Stimulated activated CD4-positive, alpha-beta T cell treated with anti-CD3 and anti-CD28 coated beads, Interleukin-2, amount 100 ng/mL, for 4 hours (primary cell): ENCODE results near the gene ZNF316.
"Not testable (repeated sequence)": the region's sequence is repeated elsewhere in the genome, so short reads cannot be mapped to it uniquely, and the experiment has no call there.

ENCODE experiments used
- DNase-seq: peaks from one replicate; pipeline ENCODE4 v3.0.0-alpha.2; 2020; ENCODE audit warnings: low read depth

The ZNF316 gene

DNA sequence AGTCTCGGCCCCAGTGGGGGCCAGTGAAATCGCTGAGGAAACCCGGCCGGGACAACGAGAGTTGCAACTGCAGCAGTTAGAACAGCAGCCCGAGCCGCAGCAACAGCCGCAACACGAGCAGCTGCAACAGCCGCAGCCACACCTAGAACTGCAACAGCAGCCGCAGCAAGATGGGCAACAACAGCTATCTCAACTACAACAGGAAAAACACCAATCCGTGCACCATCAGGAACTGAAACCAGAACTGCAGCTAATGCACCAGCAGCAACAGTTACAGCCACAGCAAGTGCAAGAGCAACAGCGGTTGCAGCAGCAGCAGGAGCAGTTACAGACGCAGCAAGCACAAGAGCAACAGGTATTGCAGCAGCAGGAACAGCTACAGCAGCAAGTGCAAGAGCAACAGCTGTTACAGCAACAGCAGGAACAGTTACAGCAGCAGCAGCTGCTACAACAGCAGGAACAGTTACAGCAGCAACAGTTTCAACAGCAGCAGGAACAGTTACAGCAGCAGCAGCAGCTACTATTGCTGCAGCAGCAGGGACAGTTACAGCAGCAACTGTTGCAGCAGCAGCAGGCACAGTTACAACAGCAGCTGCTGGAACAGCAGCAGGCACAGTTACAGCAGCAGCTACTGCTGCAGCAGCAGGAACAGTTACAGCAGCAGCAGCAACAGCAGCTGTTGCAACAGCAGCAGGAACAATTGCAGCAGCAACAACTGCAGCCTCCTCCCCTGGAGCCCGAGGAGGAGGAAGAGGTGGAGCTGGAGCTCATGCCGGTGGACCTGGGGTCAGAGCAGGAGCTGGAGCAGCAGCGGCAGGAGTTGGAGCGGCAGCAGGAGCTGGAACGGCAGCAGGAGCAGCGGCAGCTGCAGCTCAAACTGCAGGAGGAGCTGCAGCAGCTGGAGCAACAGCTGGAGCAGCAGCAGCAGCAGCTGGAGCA, 15.7 kb upstream of the ZNF316 start:
- DNase-seq: no peak

DNA sequence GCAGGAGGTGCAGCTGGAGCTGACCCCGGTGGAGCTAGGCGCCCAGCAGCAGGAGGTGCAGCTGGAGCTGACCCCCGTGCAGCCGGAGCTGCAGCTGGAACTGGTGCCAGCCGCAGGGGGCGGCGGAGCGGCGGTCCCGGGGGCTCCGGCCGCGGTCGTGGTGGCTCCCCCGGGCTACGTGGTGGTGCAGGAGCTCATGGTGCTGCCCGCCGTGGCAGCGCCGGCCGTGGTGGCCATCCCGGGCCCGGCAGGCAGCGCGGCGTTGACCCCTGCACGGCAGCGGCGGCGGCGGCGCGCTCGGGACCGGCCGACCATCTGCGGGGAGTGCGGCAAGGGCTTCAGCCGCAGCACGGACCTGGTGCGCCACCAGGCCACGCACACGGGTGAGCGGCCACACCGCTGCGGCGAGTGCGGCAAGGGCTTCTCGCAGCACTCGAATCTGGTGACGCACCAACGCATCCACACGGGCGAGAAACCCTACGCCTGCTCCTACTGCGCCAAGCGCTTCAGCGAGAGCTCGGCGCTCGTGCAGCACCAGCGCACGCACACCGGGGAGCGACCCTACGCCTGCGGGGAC, 14.9 kb upstream of the ZNF316 start:
- no peak for DNase-seq

DNA sequence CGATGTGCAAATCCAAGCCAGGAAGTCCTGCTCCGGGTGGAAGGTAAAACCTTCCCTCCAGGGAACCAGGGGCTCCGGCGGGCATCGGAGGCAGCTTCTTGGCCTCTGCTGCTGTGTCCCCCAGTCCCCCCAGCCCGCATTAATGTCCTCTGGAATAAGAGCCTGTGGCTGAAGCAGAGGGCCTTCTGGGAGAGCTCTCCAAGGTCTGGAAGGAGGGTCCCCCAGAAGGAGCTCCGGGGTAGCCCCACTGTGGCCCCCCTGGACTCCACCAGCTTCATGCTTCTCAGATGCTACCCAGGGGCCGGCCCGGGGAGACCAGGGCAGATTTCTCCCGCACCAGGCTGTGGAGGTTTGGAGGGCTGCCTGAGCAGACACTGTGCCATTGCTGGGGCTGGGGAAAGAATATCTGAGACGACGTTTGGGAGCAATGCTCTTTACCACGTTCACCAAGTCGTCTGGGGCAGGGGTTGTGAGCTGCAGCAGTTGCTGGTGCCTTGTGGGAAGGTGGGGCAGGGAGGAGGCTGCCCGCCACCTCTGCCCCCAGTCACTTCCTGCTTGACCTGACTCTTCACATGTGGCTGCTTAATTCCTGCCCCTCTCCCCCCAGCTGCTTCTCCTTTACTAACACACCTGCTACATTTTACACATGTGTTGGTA, 13.4 kb upstream of the ZNF316 start:
- DNase-seq: no peak

DNA sequence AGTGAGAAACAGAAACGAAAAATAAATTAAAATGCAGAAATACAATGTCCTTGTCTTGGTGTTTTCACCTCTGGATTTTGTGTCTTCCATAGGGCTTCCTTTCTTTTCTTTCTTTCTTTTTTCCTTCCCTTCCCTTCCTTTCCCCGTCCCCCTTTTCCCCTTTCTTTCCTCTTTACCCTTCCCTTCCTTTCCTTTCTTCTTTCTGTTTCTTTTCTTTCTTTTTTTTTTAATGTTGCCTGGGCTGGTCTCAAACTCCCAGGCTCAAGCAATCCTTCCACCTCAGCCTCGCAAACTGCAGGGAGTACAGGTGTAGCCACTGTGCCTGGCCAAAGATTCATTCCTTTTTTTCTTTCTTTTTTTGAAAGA, 12.9 kb upstream of the ZNF316 start:
- DNase-seq: no peak

DNA sequence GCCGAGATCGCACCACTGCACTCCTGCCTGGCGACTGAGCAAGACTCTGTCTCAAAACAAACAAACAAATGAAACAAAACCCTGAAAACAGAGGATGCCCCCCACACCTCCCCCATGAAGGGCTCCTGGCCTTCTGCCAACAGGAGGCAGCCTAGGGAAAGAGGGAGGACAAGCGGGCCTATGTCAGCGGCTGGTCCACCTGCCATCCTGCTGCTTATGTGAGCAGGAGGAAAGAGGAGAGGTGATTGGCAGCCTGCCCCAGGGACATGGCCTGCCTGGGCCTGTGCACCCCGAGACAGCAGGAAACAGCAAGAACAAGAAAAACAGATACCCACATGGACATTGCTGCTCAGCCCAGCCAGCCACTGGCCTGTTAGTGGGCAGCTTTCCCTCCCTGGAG, 9.1 kb upstream of the ZNF316 start:
- DNase-seq: no peak

DNA sequence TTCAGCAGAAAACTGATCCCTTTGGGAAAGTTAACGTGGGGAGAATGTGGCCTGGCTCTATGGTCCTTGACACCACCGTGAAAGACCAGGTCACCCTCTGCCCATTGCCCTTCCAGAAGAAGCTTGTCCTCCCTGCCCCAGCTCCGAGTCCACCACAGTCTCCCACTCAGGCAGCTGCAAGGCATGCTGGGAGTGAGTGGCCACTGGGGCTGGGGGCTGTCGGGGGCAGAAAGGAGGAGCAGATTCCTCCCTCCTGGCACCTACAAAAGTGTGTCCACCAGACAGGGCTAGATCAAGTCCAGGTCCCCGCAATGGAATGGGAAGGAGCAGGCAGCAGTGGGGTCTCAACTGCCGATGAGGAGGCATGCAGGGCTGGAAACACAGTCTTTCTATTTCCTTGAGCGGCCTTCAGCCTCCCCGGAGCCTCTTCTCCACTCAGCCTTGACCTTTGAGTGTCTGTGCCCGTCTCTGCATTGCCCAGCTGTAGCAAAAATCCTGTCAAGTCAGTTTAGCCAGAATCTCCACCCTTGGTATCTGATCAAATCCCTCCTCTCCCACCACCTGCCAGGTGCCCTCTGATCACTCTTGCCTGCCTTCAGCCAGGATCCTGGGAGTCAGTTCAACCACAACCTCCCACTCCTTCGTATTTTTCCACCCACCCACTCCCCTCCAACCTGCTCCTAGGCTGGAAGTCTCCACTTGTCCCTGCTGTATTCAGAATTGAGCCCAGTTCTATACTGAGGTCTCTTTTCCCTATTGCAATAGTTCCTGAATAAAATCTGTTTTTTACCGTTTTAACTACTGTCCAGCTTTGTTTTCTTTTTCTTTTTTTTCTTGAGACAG, 6.9 kb upstream of the ZNF316 start:
- no peak for DNase-seq

DNA sequence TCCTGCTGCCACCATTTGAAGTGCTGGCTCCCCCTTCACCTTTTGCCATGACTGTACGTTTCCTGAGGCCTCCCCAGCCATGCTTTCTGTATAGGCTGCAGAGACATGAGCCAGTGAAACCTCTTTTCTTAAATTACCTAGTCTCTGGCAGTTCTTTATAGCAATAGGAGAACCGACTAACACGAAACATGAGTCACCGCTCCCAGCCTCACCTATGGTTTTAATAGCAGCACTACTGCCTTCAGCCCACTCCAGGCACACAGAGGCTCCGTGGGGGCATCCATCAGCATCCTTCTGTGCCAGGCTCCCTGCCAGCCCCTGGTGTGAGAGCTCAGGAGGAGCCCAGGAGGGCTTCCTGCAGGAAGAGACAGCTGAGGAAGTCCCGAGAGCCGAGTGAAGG, 5.5 kb upstream of the ZNF316 start:
- DNase-seq: no peak

DNA sequence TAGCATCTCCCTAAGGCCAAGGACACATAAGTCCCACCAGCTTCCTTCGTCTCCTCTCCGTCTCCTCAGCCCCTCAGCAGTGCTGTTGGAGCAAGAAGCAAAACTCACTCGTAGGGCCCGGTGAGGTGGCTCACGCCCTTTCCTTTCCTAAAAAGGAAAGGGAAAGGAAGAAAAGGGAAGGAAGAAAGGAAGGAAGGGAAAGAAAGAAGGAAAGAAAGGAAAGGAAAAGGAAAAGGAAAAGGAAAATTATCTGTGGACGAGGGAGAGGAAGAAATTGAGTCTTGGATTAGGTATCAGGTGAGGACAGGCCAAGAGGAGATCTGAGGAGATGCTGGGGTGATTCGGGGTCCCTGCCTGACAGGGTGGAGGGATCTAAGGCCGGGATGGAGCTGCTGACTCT, 3.1 kb upstream of the ZNF316 start:
- no peak for DNase-seq

DNA sequence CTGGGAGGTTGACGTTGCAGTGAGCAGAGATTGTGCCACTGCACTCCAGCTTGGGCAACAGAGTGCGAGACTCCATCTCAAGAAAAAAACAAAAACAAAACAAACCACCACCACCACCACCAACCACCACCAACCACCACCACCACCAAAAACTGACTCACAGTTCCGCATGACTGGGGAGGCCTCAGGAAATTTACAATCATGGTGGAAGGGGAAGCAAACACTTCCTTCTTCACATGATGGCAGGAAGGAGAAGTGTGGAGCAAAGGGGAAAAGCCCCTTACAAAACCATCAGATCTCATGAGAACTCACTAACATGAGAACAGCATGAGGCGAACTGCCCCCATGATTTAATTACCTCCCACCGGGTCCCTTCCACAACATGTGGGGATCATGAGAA, 2.1 kb upstream of the ZNF316 start:
- not testable (repeated sequence) for DNase-seq

DNA sequence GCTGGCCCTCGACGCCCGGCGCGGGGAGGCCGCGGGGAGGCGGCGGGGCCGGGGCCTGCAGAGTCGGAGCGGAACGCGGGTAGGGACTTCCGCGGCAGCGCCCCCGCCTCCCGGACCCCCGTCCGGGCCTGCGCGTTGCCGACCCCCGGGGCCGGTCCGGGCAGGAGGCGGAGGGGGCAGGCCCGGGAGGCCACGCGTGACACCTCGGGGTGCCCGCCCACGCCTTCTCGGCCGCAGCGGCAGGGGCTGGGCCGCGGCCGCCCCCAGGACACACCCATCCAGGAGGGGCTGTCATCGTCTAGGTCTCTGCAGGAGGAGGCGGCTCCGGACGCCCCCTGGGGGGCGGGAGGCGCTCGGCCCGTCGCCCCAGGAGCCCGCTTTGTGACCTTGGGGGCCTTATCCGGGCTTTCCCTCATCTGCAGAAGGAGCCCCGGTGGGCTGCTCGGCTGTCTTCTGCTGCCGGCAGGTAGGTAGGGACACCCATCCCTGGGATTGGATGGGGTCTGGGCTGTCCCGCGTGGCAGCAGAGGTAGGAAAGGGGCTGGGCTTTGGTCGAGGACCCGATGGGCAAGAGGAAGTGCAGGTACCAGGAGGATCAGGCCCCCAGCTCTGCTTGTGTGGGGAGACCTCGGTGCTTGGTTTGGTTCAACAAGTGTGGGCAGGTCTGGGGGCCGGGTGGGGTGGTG, 569 bp downstream of the ZNF316 start:
- peak; percentile 42 for DNase-seq

DNA sequence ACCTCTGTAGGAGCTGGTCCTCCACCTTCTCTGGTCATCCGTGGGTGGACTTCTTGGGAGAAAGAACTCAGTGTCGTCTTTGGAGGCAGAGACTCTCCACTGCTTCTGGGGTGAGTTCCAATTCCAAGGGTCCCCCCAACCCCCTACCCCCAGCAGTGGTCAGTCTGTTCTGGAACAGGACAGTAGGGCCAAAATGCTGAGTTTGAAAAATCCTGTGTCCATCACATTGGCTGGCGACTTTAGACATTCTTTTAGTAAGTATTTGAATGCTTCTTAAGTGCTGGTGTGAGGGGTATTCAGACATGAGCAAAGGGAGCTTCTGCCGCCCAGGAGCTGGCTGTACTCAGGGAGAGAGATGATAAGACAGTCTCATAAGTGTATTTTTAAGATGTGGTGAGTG, 1.9 kb downstream of the ZNF316 start:
- DNase-seq: no peak

DNA sequence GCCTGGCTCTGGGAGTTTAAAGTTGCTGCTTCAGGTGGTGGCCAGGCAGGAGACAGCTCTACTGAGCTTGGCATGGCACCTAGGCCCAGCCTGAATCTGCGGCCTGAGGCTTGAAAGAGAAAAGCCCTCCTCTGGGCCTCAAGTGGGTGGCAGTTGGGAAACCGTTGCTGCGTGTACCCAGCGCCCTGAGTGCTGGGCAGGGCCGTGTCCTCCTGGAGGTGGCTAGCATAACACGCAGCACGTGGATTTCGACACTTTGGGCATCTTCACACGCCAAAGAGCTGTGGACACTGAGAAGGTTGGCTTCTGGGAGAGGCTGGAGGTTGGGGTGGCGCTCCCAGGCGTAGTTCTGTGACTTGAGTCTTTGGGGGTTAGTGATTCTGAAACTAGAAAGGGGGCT, 2.5 kb downstream of the ZNF316 start:
- no peak for DNase-seq

DNA sequence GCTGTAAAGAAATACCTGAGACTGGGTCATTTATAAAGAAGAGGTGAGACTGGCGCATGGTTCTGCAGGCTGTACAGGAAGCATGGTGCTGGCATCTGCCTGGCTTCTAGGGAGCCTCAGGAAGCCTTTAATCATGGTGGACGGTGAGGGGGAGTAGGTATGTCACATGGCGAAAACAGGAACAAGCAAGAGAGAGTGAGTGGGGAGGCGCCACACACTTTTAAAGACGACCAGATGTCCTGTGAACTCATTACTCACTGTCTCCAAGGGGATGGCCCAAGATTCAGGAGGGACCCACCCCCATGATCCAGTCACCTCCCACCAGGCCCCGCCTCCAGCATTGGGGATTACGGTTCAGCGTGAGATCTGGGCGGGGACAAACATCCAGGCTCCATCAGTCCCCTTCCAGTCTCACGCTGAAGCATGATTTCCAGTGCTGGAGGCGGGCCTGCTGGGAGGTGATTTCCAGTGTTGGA, 3.2 kb downstream of the ZNF316 start:
- DNase-seq: peak; percentile 24

DNA sequence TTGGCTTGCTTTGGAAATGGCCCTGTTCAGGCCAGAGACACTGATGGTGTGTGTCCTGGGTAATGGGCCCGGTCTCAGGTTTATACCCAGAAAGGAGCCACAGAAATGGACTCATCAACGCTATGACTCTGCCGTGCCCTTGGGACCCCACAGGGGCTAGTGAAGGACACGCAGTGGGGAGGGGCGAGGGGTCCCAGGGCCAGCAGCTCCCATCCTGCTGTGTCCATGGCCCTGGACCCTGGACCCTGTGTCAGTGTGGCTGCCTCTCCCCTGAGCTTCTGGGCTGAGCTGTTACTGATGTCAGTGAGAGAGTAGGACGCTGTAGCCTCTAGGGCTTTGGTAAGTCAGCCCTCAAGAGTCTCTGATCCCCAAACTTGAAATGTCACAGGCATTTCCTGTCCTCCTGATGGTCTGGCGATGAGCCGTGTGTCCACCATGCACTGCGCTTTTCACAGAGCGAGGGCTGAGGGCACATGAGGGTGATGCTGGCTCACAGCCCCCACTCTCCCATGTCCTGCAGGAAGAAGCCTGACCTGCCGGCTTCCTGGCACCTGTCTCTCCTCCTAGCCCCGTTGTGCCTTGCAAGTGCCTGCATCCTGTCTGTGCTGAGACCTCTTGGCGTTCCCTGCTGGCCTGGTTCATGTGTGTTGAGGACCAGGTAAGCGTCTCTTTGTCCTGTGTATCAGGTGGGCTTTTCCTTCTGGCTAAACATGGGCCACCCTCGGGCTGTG, 4.4 kb downstream of the ZNF316 start:
- DNase-seq: no peak

DNA sequence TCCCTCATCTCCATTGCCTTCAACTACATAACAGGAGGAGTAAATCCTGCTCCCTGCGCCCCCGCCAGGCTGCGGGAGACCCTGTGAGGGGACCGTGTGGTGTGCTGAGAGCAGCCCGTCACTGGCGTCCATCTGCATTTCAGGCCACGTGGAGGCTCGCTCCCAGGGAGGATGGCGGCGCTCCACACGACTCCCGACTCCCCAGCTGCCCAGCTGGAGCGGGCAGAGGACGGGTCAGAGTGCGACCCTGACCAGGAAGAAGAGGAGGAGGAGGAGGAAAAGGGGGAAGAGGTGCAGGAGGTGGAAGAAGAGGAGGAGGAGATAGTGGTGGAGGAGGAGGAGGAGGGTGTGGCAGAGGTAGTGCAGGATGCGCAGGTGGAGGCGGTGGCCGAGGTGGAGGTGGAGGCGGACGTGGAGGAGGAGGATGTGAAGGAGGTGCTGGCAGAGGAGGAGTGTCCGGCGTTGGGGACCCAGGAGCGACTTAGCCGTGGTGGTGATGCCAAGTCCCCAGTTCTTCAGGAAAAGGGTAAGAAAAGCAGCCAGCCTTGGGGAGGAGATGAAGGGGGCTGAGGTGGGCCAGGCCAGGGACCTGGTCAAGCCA, 5.2 kb downstream of the ZNF316 start:
- no peak for DNase-seq

DNA sequence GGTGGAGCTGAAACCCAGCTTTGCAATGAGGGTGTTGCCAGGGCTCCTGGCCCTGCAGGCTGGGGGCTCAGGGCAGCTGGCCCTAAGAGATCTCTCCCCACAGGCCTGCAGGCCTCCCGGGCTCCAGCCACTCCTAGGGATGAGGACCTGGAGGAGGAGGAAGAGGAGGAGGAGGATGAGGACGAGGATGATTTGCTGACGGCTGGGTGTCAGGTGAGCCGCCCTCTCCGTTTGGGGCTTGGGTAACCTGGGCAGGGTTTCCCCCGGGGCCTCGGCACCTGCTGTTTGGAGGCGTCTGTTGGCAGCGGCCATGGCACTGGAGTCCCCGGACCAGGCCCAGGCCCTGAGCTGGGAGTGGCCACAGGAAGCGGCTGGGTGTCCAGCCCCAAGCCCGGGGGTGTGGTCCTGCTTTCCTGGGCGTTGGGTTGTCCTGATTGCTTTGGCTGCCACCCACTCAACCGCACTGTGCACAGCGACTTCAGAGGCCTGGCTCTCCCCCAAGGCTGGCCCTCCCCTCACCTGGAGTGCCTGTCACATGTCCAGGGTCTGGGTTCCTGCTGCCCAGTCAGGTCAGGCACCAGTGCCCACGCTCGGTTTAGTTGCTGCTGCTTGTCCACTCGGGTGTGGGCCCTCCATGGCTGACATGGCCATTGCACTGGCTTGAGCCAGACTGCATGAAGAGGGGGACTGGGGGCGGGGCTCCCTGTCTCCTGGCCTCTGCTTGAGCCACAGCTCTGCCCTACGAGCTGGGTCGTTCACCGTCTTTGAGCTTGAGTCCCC, 5.9 kb downstream of the ZNF316 start:
- DNase-seq: no peak

DNA sequence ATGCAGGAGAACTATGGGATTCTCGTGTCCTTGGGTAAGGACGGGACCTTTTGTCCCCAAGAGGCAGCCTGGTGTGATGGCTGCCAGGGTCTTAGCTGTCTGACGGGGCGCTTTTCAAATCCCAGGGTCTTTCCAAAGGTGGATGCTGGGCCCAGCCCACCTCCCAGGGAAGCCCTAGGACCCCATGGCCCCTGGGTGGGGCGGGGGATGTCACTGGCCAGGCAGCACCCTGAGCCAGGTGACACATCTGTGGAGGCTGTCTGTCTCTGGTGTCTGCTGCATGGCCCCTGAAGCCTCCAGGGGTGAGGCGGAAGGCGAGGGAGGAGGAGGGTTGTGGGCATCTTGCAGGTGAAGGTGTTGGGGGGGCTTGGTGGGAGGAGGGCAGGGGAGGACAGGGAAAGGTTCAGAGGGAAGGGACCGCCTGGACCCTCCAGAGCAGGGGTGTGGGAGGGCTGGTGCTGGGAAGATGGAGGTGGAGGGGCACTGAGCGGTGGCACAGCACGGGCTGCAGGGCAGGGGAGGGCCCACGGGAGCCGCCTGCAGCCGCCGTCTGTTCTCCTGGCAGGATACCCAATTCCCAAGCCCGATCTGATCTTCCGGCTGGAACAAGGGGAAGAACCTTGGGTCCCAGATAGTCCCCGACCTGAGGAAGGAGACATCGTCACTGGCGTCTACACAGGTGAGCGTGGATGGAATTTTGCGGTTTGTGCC, 7.0 kb downstream of the ZNF316 start:
- no peak for DNase-seq

DNA sequence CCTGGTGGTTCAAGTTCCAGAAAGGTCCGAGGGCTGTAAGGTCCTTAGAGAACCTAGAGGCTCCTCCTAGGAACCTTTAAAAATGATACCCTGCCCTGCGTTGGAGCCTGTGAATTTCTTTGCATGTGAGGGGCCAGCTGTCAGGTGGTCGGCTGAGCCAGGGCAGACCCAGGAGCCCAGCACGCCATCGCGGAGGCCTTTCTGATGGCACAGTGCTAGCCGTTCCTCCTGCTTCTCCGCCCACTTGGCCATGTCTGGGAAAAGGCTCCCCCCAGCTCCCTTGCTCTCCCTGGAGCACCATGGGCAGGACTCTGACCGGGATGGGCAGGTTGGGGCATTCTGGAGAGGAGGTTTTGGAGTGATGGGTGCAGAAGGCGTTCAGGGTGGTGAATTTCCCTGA, 7.6 kb downstream of the ZNF316 start:
- no peak for DNase-seq

DNA sequence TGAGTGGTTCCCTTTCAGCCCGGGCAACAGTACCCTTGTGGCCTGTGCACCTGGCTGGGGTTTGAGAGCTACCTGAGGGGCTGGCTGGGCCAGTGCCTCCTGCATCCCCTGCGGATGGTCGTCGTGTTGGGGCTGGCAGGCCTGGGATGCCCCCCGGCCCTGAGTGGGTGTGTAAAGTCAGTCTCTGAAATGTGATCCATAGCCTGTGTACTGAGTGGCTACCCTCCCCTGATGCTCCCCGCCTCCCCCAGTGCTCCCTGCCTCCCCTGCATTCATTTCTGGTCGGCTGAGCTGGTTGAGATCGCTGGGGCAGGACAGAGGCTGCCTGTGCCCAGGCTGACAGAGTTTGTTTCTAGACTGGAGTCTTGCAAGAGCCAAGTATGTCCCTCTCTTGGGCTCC, 9.3 kb downstream of the ZNF316 start:
- DNase-seq: no peak
